ENCODE data around the gene SPAG6.
A peak's percentile ranks its signal among the peaks of the same experiment; 100 is the strongest.

DNA sequence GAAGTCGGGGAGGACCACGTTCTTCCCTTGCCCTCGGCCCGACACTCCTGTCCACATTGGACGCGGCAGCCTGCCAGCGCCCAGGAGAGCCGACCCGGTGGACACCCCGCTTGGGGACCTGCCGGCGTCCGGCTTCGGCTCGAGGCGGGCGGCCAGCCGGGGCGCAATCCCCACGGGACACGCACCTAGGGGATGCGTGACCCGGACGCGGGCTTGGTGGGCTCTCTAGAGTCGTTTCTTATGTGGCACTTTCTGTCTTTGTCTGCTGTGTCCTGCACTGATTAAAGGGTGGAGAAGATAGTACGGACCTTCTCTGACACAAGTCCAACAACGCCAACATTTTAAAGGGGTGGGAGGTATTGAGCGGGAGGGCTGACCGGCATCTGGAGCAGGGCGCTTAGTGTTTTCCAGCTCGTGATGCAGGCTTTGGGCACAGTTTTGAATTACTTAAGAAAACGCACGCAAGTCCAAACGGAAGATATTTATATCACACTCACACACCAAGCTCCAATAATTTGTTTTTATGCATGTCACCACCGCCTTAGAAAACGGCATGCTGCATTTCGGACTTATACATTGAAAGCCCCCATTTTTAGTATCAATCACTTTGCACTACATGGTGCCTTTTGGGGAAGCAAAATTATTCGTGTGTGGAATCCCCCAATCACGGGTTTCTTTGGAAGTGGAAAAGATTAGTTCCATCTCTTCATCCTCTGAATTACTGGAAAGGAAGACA lies 3.9 kb upstream of the SPAG6 start:
- TF ChIP-seq JUNB (IDR thresholded peaks at IDR 0.05; ENCODE audit: unreplicated experiment) (no peak), EZH2 (IDR thresholded peaks at IDR 0.05; ENCODE audit: low read depth, unreplicated experiment) (peak; percentile 95), POLR2AphosphoS5 (IDR thresholded peaks at IDR 0.05; ENCODE audit: low read depth) (no peak), CREB1 (CRISPR knock-in tag; IDR thresholded peaks at IDR 0.05; ENCODE audit: low read depth) (no peak), EZH2phosphoT487 (IDR thresholded peaks at IDR 0.05; ENCODE audit: unreplicated experiment) (peak; percentile 96), NANOG (IDR thresholded peaks at IDR 0.05; ENCODE audit: borderline replicate concordance) (no peak), ZNF331 (CRISPR knock-in tag; IDR thresholded peaks at IDR 0.05; ENCODE audit: low read depth) (no peak), ZNF114 (CRISPR knock-in tag; IDR thresholded peaks at IDR 0.05) (no peak)
- TF ChIP-seq, protein P1, sequence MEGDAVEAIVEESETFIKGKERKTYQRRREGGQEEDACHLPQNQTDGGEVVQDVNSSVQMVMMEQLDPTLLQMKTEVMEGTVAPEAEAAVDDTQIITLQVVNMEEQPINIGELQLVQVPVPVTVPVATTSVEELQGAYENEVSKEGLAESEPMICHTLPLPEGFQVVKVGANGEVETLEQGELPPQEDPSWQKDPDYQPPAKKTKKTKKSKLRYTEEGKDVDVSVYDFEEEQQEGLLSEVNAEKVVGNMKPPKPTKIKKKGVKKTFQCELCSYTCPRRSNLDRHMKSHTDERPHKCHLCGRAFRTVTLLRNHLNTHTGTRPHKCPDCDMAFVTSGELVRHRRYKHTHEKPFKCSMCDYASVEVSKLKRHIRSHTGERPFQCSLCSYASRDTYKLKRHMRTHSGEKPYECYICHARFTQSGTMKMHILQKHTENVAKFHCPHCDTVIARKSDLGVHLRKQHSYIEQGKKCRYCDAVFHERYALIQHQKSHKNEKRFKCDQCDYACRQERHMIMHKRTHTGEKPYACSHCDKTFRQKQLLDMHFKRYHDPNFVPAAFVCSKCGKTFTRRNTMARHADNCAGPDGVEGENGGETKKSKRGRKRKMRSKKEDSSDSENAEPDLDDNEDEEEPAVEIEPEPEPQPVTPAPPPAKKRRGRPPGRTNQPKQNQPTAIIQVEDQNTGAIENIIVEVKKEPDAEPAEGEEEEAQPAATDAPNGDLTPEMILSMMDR (conservative IDR thresholded peaks at IDR 0.05; ENCODE audit: low read depth in 2 of 2) = no peak
- TF ChIP-seq, protein P2, sequence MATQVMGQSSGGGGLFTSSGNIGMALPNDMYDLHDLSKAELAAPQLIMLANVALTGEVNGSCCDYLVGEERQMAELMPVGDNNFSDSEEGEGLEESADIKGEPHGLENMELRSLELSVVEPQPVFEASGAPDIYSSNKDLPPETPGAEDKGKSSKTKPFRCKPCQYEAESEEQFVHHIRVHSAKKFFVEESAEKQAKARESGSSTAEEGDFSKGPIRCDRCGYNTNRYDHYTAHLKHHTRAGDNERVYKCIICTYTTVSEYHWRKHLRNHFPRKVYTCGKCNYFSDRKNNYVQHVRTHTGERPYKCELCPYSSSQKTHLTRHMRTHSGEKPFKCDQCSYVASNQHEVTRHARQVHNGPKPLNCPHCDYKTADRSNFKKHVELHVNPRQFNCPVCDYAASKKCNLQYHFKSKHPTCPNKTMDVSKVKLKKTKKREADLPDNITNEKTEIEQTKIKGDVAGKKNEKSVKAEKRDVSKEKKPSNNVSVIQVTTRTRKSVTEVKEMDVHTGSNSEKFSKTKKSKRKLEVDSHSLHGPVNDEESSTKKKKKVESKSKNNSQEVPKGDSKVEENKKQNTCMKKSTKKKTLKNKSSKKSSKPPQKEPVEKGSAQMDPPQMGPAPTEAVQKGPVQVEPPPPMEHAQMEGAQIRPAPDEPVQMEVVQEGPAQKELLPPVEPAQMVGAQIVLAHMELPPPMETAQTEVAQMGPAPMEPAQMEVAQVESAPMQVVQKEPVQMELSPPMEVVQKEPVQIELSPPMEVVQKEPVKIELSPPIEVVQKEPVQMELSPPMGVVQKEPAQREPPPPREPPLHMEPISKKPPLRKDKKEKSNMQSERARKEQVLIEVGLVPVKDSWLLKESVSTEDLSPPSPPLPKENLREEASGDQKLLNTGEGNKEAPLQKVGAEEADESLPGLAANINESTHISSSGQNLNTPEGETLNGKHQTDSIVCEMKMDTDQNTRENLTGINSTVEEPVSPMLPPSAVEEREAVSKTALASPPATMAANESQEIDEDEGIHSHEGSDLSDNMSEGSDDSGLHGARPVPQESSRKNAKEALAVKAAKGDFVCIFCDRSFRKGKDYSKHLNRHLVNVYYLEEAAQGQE (IDR thresholded peaks at IDR 0.05; ENCODE audit: unreplicated experiment) = no peak
- TF ChIP-seq, protein P3, sequence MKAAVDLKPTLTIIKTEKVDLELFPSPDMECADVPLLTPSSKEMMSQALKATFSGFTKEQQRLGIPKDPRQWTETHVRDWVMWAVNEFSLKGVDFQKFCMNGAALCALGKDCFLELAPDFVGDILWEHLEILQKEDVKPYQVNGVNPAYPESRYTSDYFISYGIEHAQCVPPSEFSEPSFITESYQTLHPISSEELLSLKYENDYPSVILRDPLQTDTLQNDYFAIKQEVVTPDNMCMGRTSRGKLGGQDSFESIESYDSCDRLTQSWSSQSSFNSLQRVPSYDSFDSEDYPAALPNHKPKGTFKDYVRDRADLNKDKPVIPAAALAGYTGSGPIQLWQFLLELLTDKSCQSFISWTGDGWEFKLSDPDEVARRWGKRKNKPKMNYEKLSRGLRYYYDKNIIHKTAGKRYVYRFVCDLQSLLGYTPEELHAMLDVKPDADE (IDR thresholded peaks at IDR 0.05) = no peak
- TF ChIP-seq, protein P4, sequence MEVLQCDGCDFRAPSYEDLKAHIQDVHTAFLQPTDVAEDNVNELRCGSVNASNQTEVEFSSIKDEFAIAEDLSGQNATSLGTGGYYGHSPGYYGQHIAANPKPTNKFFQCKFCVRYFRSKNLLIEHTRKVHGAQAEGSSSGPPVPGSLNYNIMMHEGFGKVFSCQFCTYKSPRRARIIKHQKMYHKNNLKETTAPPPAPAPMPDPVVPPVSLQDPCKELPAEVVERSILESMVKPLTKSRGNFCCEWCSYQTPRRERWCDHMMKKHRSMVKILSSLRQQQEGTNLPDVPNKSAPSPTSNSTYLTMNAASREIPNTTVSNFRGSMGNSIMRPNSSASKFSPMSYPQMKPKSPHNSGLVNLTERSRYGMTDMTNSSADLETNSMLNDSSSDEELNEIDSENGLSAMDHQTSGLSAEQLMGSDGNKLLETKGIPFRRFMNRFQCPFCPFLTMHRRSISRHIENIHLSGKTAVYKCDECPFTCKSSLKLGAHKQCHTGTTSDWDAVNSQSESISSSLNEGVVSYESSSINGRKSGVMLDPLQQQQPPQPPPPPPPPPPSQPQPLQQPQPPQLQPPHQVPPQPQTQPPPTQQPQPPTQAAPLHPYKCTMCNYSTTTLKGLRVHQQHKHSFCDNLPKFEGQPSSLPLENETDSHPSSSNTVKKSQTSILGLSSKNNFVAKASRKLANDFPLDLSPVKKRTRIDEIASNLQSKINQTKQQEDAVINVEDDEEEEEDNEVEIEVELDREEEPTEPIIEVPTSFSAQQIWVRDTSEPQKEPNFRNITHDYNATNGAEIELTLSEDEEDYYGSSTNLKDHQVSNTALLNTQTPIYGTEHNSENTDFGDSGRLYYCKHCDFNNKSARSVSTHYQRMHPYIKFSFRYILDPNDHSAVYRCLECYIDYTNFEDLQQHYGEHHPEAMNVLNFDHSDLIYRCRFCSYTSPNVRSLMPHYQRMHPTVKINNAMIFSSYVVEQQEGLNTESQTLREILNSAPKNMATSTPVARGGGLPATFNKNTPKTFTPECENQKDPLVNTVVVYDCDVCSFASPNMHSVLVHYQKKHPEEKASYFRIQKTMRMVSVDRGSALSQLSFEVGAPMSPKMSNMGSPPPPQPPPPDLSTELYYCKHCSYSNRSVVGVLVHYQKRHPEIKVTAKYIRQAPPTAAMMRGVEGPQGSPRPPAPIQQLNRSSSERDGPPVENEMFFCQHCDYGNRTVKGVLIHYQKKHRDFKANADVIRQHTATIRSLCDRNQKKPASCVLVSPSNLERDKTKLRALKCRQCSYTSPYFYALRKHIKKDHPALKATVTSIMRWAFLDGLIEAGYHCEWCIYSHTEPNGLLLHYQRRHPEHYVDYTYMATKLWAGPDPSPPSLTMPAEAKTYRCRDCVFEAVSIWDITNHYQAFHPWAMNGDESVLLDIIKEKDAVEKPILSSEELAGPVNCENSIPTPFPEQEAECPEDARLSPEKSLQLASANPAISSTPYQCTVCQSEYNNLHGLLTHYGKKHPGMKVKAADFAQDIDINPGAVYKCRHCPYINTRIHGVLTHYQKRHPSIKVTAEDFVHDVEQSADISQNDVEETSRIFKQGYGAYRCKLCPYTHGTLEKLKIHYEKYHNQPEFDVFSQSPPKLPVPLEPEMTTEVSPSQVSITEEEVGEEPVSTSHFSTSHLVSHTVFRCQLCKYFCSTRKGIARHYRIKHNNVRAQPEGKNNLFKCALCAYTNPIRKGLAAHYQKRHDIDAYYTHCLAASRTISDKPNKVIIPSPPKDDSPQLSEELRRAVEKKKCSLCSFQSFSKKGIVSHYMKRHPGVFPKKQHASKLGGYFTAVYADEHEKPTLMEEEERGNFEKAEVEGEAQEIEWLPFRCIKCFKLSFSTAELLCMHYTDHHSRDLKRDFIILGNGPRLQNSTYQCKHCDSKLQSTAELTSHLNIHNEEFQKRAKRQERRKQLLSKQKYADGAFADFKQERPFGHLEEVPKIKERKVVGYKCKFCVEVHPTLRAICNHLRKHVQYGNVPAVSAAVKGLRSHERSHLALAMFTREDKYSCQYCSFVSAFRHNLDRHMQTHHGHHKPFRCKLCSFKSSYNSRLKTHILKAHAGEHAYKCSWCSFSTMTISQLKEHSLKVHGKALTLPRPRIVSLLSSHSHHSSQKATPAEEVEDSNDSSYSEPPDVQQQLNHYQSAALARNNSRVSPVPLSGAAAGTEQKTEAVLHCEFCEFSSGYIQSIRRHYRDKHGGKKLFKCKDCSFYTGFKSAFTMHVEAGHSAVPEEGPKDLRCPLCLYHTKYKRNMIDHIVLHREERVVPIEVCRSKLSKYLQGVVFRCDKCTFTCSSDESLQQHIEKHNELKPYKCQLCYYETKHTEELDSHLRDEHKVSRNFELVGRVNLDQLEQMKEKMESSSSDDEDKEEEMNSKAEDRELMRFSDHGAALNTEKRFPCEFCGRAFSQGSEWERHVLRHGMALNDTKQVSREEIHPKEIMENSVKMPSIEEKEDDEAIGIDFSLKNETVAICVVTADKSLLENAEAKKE (CRISPR knock-in tag; IDR thresholded peaks at IDR 0.05) = no peak
